HG03066 (cell line): ENCODE data around the gene NUP210.
"Not testable (repeated sequence)": the region's sequence is repeated elsewhere in the genome, so short reads cannot be mapped to it uniquely, and the experiment has no call there.

Experiments used
- ATAC-seq: cut with Tn5 transposase; IDR thresholded peaks from one replicate; pipeline ENCODE4 v1.9.1; 2021; ENCODE audit warnings: low read depth; ENCODE audit not compliant: unreplicated experiment

NUP210 gene

GRCh38 chr3:13420045-13420830 lies at the start of gene NUP210:
TSS of gene NUP210 (minus strand) at chr3:13420322. CDS start at chr3:13420226, 96 bp downstream.
- ATAC-seq, result peak; percentile 59

GRCh38 chr3:13466781-13467180 lies 46.7 kb upstream of the NUP210 start:
- no peak for ATAC-seq

DNA sequence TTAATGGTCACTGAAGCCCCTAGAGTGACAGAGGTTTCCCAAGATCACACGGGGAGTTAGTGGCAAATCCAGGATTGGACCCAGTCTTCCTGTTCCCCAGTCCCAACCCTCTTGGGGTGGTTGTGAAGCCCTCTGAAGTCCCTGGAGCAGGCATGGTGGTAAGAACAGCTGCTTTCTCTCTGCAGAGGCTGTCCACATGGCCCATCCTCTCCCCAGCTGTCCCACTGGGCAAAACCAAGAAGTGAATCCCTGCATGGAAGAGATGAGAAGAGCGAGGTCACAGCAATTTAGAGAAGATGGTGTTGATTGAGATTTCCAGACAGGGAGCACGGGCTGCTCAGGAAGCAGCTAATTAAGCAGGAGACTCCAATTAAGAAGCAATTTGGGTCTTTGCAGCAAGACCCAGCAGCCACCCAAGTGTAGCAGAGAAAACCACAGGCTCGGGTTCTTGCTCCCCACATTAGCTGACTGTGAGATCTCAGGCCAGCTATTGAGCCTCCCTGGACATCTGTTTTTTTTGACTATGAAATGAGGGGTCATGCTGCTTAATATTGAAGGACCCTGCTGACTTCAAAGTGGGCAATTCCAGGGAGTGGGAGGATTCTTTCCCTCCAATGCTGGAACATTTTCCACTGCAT lies 45.2 kb upstream of the NUP210 start:
- ATAC-seq, result no peak

DNA sequence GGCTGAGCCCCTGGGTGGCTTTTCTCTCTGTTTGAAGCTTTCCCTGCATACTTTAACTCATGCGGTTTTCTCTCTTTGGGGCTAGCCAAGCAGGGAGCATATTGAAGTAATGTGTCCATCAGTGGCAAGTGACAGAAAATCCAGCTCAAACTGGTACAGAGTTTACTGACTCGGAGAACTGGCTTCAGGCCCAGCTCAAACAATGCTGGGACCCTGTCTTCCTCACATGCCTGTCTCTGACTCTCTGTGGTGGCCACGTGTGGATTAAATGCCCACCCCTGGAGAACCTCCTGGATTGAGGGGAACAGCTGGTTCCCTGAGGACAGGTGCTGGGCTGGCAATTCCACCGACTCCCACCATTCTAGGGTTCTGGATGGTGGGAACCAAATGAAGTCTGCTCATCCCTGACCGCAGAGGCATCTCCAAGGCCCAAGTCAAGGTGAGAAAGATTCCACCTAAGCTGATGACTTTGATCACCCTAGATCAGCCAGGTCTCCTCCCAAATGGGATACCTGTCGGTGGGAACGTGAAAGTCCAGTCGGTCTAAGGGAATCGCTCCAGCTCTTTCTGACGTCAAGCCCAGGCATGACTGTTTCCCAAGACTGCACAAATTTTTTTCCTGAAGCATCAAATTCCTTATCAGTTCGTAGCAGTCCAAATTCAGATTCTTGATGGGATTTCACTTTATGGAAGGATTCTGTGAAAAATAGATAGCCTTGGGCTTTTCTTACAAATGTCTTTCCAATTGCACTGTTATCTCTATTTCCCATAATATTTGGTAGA lies 43.7 kb upstream of the NUP210 start:
- no peak for ATAC-seq

GRCh38 chr3:13462822-13463221 lies 42.7 kb upstream of the NUP210 start:
- no peak for ATAC-seq

GRCh38 chr3:13462125-13462629 lies 42.1 kb upstream of the NUP210 start:
- no peak for ATAC-seq

- no peak for ATAC-seq
Measured at GRCh38 chr3:13461169-13462124, 41.3 kb upstream of the NUP210 start.

GRCh38 chr3:13460341-13460736 lies 40.2 kb upstream of the NUP210 start:
- no peak for ATAC-seq

- ATAC-seq, result no peak
Measured at GRCh38 chr3:13459605-13460340, 39.7 kb upstream of the NUP210 start.

DNA sequence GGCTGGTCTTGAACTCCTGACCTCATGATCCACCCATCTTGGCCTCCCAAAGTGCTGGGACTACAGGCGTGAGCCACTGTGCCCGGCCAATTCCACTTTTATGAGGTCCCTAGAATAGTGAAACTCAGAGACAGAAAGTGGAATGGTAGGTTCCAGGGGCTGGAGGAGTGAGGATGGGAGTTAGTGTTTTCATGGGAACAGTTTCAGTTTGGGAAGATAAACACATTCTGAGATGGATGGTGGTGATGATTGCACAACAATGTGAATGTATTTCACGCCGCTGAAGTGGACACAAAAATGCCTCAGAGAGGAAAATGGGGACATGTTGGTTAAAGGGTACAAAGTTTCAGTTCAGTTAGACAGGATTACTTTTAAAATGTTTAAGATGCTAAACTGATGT lies 37.5 kb upstream of the NUP210 start:
- no peak for ATAC-seq

GRCh38 chr3:13455644-13456043 lies 35.5 kb upstream of the NUP210 start:
- no peak for ATAC-seq

GRCh38 chr3:13452490-13453335 lies 32.6 kb upstream of the NUP210 start:
- ATAC-seq, result no peak

- ATAC-seq, result no peak
Measured at GRCh38 chr3:13451301-13451673, 31.2 kb upstream of the NUP210 start.

DNA sequence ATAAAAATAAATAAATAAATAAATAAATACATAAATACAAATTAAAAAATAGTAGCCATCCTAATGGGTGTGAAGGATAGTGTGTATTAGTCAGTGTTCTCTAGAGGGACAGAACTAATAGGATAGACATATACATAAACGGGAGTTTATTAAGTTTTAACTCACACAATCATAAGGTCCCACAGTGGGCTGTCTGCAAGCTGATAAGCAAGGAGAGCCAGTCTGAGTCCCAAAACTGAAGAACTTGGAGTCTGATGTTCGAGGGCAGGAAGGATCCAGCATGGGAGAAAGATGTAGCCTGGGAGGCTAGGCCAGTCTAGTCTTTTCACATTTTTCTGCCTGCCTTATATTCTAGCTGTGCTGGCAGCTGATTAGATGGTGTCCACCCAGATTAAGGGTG lies 22.8 kb upstream of the NUP210 start:
- not testable (repeated sequence) for ATAC-seq

GRCh38 chr3:13440204-13440817 lies 20.2 kb upstream of the NUP210 start:
- no peak for ATAC-seq

DNA sequence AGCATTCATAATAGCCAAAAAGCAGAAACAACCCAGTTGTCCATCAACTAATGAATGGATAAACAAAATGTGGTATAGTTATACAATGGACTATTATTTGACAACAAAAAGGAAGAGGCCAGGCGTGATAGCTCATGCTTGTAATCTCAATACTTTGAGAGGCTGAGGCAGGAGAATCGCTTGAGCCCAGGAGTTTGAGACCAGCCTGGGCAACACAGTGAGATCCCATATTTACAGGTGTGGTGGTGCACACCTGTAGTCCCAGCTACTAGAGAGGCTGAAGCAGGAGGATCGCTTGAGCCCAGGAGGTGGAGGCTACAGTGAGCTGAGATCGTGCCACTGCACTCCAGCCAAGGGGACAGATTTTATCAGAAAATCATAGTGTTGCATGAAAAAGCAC lies 16.1 kb upstream of the NUP210 start:
- ATAC-seq, result not testable (repeated sequence)

GRCh38 chr3:13433912-13434311 lies 13.8 kb upstream of the NUP210 start:
- no peak for ATAC-seq

GRCh38 chr3:13432093-13432492 lies 12.0 kb upstream of the NUP210 start:
- no peak for ATAC-seq
